Vagina (tissue), 2 donors: ENCODE data around the gene COL26A1.

Experiments used
- CTCF ChIP-seq, 3 experiments: fragments of 450-650 bp in 2 of 3; fragments of 200-600 bp in 1 of 3; sonication (generic) in 1 of 3; IDR thresholded peaks; one replicate each; pipeline ENCODE4 v1.5.1; 2017 to 2019; ENCODE audit warnings: antibody characterized with exemption in 3 of 3, mild to moderate bottlenecking in 2 of 3, moderate library complexity in 2 of 3
- POLR2A ChIP-seq, 2 donors: fragments of 450-650 bp; IDR thresholded peaks; one replicate each; pipeline ENCODE4 v1.6.1; 2017; ENCODE audit warnings: antibody characterized with exemption in 2 of 2, mild to moderate bottlenecking in 2 of 2, moderate library complexity in 2 of 2
- POLR2AphosphoS5 ChIP-seq, 2 donors: sonication (generic); formaldehyde crosslinking; IDR thresholded peaks; one replicate each; pipeline ENCODE4 v1.9.0; 2017; ENCODE audit warnings: antibody characterized with exemption in 2 of 2, mild to moderate bottlenecking in 2 of 2, low read depth in 1 of 2; ENCODE audit not compliant: insufficient read depth in 1 of 2

DNA sequence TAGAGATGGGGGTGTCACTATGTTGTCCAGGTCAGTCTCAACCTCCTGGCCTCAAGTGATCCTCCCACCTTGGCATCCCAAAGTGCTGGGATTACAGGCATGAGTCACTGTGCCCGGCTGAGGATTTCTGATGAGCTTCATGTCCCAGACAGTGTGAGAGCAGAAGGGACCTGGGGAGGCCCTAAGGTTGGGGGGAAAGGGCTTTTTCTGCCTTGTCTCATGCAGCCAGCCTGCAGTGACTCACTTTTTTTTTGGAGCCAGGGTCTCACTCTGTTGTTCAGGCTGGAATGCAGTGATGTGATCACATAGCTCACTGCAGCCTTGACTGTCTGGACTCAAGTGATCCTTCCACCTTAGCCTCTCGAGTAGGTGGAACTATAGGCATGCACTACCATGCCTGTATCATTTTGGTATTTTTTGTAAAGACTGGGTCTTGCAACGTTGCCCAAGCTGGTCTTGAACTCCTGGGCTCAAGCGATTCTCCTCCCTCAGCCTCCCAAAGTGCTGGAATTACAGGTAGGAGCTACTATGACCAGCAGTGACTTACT is 14.6 kb downstream of the COL26A1 start:
- TF ChIP-seq CTCF (IDR thresholded peaks at IDR 0.05), result no peak
- TF ChIP-seq POLR2AphosphoS5 (IDR thresholded peaks at IDR 0.05; ENCODE audit: insufficient read depth in 1 of 2, low read depth in 1 of 2), result no peak
- TF ChIP-seq POLR2A (IDR thresholded peaks at IDR 0.05), result no peak
